Neural progenitor cell (in vitro differentiated cells): Measurements from ENCODE around the gene SYNDIG1.

Source experiments
- EZH2 ChIP-seq: fragments of 200-600 bp; sonication (generic); IDR thresholded peaks from 2 replicates; pipeline ENCODE4 v1.6.1; 2017; ENCODE audit warnings: antibody characterized with exemption, mild to moderate bottlenecking, moderate library complexity
- EZH2phosphoT487 ChIP-seq: fragments of 200-600 bp; sonication (generic); IDR thresholded peaks from 2 replicates; pipeline ENCODE4 v1.6.1; 2017; ENCODE audit warnings: antibody characterized with exemption
- TF ChIP-seq, protein P1 (sequence below): fragments of 200-600 bp; sonication (generic); IDR thresholded peaks from 2 replicates; pipeline ENCODE4 v1.5.1; 2017; ENCODE audit warnings: antibody characterized with exemption, mild to moderate bottlenecking

GRCh38 chr20:24637941-24638340, 168.5 kb downstream of the SYNDIG1 start:
- TF ChIP-seq EZH2 (no peak), EZH2phosphoT487 (no peak)
- TF ChIP-seq, protein P1, sequence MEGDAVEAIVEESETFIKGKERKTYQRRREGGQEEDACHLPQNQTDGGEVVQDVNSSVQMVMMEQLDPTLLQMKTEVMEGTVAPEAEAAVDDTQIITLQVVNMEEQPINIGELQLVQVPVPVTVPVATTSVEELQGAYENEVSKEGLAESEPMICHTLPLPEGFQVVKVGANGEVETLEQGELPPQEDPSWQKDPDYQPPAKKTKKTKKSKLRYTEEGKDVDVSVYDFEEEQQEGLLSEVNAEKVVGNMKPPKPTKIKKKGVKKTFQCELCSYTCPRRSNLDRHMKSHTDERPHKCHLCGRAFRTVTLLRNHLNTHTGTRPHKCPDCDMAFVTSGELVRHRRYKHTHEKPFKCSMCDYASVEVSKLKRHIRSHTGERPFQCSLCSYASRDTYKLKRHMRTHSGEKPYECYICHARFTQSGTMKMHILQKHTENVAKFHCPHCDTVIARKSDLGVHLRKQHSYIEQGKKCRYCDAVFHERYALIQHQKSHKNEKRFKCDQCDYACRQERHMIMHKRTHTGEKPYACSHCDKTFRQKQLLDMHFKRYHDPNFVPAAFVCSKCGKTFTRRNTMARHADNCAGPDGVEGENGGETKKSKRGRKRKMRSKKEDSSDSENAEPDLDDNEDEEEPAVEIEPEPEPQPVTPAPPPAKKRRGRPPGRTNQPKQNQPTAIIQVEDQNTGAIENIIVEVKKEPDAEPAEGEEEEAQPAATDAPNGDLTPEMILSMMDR = no peak
